Memory B cell (primary cell): ENCODE data around the gene ZSCAN31.
"Not testable (repeated sequence)": the region's sequence is repeated elsewhere in the genome, so short reads cannot be mapped to it uniquely, and the experiment has no call there.

Source experiments
- ATAC-seq: fragments of 150-1000 bp; cut with Tn5 transposase; 2 replicates; pipeline ENCODE4 v1.10.0; 2021; ENCODE audit warnings: low read depth, mild to moderate bottlenecking, moderate library complexity
- DNase-seq, 2 donors: peaks; one replicate each; pipeline ENCODE4 v3.0.0; 2022; ENCODE audit warnings: low spot score in 2 of 2
- H3K27ac Mint-ChIP-seq: one replicate; pipeline ENCODE4 v1.8.0; 2022; ENCODE audit warnings: mild to moderate bottlenecking, moderate library complexity, mixed read lengths
- H3K27me3 Mint-ChIP-seq: one replicate; pipeline ENCODE4 v1.8.0; 2022; ENCODE audit warnings: mixed read lengths
- H3K36me3 Mint-ChIP-seq: one replicate; pipeline ENCODE4 v1.8.0; 2022; ENCODE audit warnings: mild to moderate bottlenecking, mixed read lengths
- H3K4me1 Mint-ChIP-seq: one replicate; pipeline ENCODE4 v1.8.0; 2022; ENCODE audit warnings: mixed read lengths
- H3K4me3 Mint-ChIP-seq: one replicate; pipeline ENCODE4 v1.8.0; 2022; ENCODE audit warnings: mild to moderate bottlenecking, moderate library complexity, mixed read lengths
- H3K9me3 Mint-ChIP-seq: one replicate; pipeline ENCODE4 v1.8.0; 2022; ENCODE audit warnings: mixed read lengths

Gene ZSCAN31

GRCh38 chr6:28359562-28359961 is 23.6 kb upstream of the ZSCAN31 start:
- not testable (repeated sequence) for H3K27ac Mint-ChIP-seq, ATAC-seq, H3K4me3 Mint-ChIP-seq, DNase-seq, H3K9me3 Mint-ChIP-seq, H3K4me1 Mint-ChIP-seq, H3K27me3 Mint-ChIP-seq
- H3K36me3 Mint-ChIP-seq: peaks cover 11% of the 10 kb centered on the region

DNA sequence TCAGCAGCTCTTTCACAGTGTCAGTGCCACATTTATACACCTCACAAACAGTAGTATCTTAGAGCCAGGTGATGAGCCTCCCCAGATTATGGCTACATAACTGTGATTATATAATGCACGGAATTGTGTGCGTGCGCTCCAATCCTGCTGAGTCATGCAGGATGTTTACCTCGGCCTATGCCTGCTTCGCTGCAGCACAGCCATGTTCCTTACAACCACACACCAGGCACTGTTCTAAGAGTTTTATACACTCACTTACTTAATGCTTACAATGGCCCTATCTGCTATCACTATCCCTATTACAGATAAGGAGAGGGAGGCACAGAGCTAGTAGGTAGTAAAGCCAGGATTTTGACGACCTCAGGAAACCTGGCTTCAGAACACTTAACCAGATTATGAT is 21.1 kb upstream of the ZSCAN31 start:
- no peak overlapping the region for H3K27ac Mint-ChIP-seq
- H3K4me1 Mint-ChIP-seq: peaks cover 9% of the 10 kb centered on the region
- H3K36me3 Mint-ChIP-seq: peaks cover 8% of the 10 kb centered on the region
- H3K27me3 Mint-ChIP-seq: no peaks in the 10 kb centered on the region
- no peak overlapping the region for H3K4me3 Mint-ChIP-seq
- ATAC-seq (no peak), DNase-seq (no peak)
- H3K9me3 Mint-ChIP-seq: no peaks in the 10 kb centered on the region

- no peak overlapping the region for H3K4me3 Mint-ChIP-seq
- H3K27me3 Mint-ChIP-seq: no peaks in the 10 kb centered on the region
- no peak for DNase-seq
- H3K4me1 Mint-ChIP-seq: peaks cover 10% of the 10 kb centered on the region
- H3K9me3 Mint-ChIP-seq: no peaks in the 10 kb centered on the region
- no peak overlapping the region for H3K27ac Mint-ChIP-seq
- peaks cover 8% of the 10 kb centered on the region for H3K36me3 Mint-ChIP-seq
- ATAC-seq: no peak
These were observed 20.7 kb upstream of the ZSCAN31 start for GRCh38 chr6:28356666-28357020.

DNA sequence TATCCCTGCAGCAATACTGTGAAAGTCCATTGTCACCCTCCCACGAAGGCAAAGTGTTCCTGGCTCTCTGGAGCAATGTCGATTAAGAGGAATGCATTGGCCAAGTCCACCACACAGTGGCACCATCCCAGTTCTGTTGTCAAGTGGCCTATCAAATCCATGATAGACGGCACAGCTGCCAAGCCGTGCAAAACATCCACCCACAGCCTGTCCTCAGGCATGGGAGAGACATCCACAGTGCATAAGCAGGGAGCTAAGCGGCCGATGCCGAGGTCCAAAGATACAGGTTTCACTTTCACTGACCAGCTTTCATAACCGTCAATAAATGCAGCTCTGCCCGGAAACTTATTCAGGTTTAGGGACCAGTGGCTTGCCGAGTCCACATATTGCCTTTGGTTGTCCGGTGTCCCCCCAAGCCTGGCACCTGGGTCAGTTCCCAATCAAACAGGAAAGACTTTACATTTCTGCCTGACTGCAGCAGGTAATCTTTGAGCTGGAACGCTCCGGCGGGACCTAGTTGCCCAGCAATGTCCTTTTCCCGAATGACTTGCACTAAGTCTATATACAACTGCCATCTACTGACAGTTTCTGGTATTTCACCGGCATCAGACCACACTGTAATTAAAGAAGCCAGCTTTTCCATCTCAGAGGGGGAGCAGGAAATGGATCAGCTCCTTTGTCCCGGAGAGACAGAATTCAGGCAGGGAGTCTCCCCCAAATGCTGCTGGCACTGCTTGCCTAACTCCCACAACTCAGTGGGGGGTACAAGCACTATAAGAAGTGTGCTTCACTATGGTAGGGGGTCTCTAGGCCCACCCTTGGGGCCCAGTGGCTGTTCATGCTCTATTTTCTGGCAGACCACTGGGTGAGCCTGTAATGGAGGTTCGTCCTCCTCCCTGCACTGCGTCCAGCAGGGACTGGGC is 20.1 kb upstream of the ZSCAN31 start:
- H3K27me3 Mint-ChIP-seq: no peaks in the 10 kb centered on the region
- DNase-seq (peak; percentile 54 to 64), ATAC-seq (peak; percentile 79)
- H3K4me1 Mint-ChIP-seq: peaks cover 13% of the 10 kb centered on the region
- H3K27ac Mint-ChIP-seq: peak overlapping the region; percentile 64
- H3K36me3 Mint-ChIP-seq: peaks cover 9% of the 10 kb centered on the region
- H3K9me3 Mint-ChIP-seq: no peaks in the 10 kb centered on the region
- H3K4me3 Mint-ChIP-seq: peak overlapping the region; percentile 93

GRCh38 chr6:28354688-28355554 is 19.0 kb upstream of the ZSCAN31 start:
- Mint-ChIP-seq H3K27ac (no peak overlapping the region), H3K36me3 (peaks cover 9% of the 10 kb centered on the region)
- DNase-seq: no peak

GRCh38 chr6:28353981-28354676 is 18.2 kb upstream of the ZSCAN31 start:
- Mint-ChIP-seq H3K4me3 (no peak overlapping the region), H3K27me3 (no peaks in the 10 kb centered on the region), H3K4me1 (peaks cover 20% of the 10 kb centered on the region), H3K9me3 (no peaks in the 10 kb centered on the region), H3K36me3 (peaks cover 7% of the 10 kb centered on the region), H3K27ac (no peak overlapping the region)
- no peak for ATAC-seq
- DNase-seq: no peak

More at GRCh38 chr6:28354688-28355554, 19.0 kb upstream of the ZSCAN31 start:
- Mint-ChIP-seq H3K4me1 (peaks cover 16% of the 10 kb centered on the region), H3K4me3 (peak overlapping the region; percentile 93), H3K27me3 (no peaks in the 10 kb centered on the region), H3K9me3 (no peaks in the 10 kb centered on the region)
- ATAC-seq: no peak

GRCh38 chr6:28353356-28353755 is 17.4 kb upstream of the ZSCAN31 start:
- H3K9me3 Mint-ChIP-seq: no peaks in the 10 kb centered on the region
- DNase-seq (no peak), ATAC-seq (no peak)
- no peaks in the 10 kb centered on the region for H3K27me3 Mint-ChIP-seq
- peaks cover 20% of the 10 kb centered on the region for H3K4me1 Mint-ChIP-seq
- peaks cover 7% of the 10 kb centered on the region for H3K36me3 Mint-ChIP-seq
- H3K4me3 Mint-ChIP-seq: no peak overlapping the region
- H3K27ac Mint-ChIP-seq: no peak overlapping the region

- ATAC-seq: no peak
- Mint-ChIP-seq H3K36me3 (peaks cover 5% of the 10 kb centered on the region), H3K9me3 (no peaks in the 10 kb centered on the region), H3K27ac (peak overlapping the region; percentile 3), H3K4me1 (peaks cover 20% of the 10 kb centered on the region), H3K4me3 (peak overlapping the region; percentile 36), H3K27me3 (peaks cover 3% of the 10 kb centered on the region)
- no peak for DNase-seq
These were observed 15.6 kb upstream of the ZSCAN31 start for GRCh38 chr6:28351493-28351925.

DNA sequence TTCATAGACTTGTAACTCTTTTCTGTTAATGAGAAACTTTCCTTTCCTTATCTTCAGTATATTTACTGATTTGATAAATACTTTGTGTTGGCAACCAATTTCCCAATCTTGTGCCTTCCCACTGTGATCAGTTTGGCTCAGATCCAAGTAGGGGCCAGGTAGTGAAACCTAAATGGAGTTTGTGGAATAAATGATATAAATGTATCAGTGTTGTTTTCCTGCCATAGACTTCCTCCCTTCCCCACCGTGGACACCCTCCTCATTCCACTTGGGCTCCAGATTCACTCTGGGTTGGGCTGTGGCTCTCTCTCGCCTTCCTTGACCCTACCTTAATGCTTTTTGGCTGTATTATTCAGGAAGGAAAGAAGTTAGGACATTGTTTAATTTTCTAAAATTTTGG is 15.1 kb upstream of the ZSCAN31 start:
- Mint-ChIP-seq H3K9me3 (no peaks in the 10 kb centered on the region), H3K27me3 (peaks cover 3% of the 10 kb centered on the region), H3K4me3 (no peak overlapping the region), H3K4me1 (peaks cover 18% of the 10 kb centered on the region), H3K36me3 (peaks cover 5% of the 10 kb centered on the region), H3K27ac (peak overlapping the region; percentile 3)
- no peak for ATAC-seq
- DNase-seq: no peak

GRCh38 chr6:28349892-28350737 is 14.2 kb upstream of the ZSCAN31 start, which contains the start of gene ZKSCAN3:
Gene ZKSCAN3 (plus strand): TSS chr6:28349947. CDS start chr6:28359587, 9,640 bp downstream.
- Mint-ChIP-seq H3K9me3 (no peaks in the 10 kb centered on the region), H3K27ac (peak within 1 kb of the TSS; percentile 92), H3K4me1 (peaks cover 11% of the 10 kb centered on the region), H3K36me3 (peaks cover 5% of the 10 kb centered on the region), H3K27me3 (peaks cover 3% of the 10 kb centered on the region), H3K4me3 (peak within 1 kb of the TSS; percentile 99)
- DNase-seq (peak; percentile 56 to 61), ATAC-seq (peak; percentile 100)

DNA sequence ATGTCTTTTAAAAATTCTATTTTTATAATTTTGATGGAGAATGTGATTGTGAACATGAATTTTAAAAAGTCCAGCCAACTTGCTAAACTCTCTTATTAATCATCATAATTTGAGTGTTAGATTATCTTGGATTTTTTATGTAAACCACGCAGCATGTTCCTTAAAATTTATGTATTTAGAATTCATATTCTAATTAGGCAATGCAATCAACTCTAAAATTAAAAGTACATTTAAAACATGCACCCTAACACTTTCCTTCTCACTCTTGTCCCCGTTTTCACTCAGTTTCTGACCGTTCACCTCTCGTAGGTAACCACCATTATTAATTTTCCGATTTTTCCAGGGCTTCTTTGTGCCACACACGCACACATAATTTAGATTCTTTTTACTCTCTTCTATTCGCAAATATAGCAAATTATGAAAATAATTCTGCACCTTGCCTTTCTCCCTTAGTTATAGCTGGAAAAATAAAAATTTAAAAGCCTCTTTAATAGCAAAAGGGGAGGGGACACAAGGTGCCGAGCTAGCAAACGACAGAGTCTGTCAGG is 13.5 kb upstream of the ZSCAN31 start:
- Mint-ChIP-seq H3K9me3 (no peaks in the 10 kb centered on the region), H3K4me1 (peaks cover 11% of the 10 kb centered on the region), H3K27ac (peak overlapping the region; percentile 92), H3K4me3 (peak overlapping the region; percentile 99), H3K27me3 (peaks cover 4% of the 10 kb centered on the region), H3K36me3 (peaks cover 5% of the 10 kb centered on the region)
- ATAC-seq: peak; percentile 4
- no peak for DNase-seq

DNA sequence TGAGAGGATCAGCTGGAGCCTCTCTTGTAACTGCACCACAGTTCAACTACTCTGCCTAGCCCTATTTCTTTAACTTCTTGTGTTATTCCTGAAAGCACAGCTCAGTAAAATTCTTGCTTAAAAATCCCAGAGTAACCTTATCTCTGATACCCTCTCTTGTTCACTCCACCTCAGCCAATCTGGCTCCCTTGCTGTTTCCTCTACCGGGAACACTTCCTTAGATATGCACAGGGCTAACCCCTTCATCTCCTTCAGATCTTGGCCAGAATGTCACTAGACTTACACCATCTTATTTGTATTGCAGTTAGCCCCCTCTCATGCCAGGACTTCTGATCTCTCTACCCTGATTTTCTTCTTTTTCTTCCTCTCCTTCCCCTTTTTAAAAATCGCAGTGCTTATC is 11.2 kb upstream of the ZSCAN31 start:
- Mint-ChIP-seq H3K4me3 (no peak overlapping the region), H3K4me1 (peaks cover 11% of the 10 kb centered on the region), H3K27ac (no peak overlapping the region), H3K36me3 (peaks cover 2% of the 10 kb centered on the region), H3K9me3 (no peaks in the 10 kb centered on the region), H3K27me3 (peaks cover 11% of the 10 kb centered on the region)
- ATAC-seq (no peak), DNase-seq (no peak)

- Mint-ChIP-seq H3K4me1 (peaks cover 5% of the 10 kb centered on the region), H3K9me3 (peaks cover 4% of the 10 kb centered on the region), H3K4me3 (no peak overlapping the region), H3K36me3 (peaks cover 3% of the 10 kb centered on the region), H3K27ac (no peak overlapping the region), H3K27me3 (peaks cover 12% of the 10 kb centered on the region)
- DNase-seq (no peak), ATAC-seq (no peak)
These were observed 9.3 kb upstream of the ZSCAN31 start for GRCh38 chr6:28345201-28345600.
